T-helper 2 cell treated with Interferon-gamma antibody and Interleukin-4, amounts not matched to agents 5 μg/mL and 100 μg/mL, for 36 hours (primary cell): ENCODE data around the gene BUB1.

Experiments
- DNase-seq: peaks from one replicate; pipeline ENCODE4 v3.0.0; 2021; ENCODE audit warnings: low spot score
- H3K27ac Mint-ChIP-seq: one replicate; pipeline ENCODE4 v1.8.0; 2021; ENCODE audit warnings: mild to moderate bottlenecking, mixed read lengths
- H3K27me3 Mint-ChIP-seq: one replicate; pipeline ENCODE4 v1.8.0; 2021; ENCODE audit warnings: low read depth, mixed read lengths
- H3K36me3 Mint-ChIP-seq: one replicate; pipeline ENCODE4 v1.8.0; 2021; ENCODE audit warnings: low read depth, mixed read lengths
- H3K4me1 Mint-ChIP-seq: one replicate; pipeline ENCODE4 v1.8.0; 2021; ENCODE audit warnings: low read depth, mixed read lengths
- H3K4me3 Mint-ChIP-seq: one replicate; pipeline ENCODE4 v1.8.0; 2022; ENCODE audit warnings: mild to moderate bottlenecking, moderate library complexity, mixed read lengths
- H3K9me3 Mint-ChIP-seq: one replicate; pipeline ENCODE4 v1.8.0; 2021; ENCODE audit warnings: mixed read lengths

The BUB1 gene

GRCh38 chr2:110677530-110678456, at the start of gene BUB1:
TSS of gene BUB1 (minus strand) at chr2:110678063. CDS start at chr2:110677995, 68 bp downstream.
- DNase-seq, result peak; percentile 96
- Mint-ChIP-seq H3K36me3 (peaks cover 30% of the 10 kb centered on the region), H3K9me3 (no peaks in the 10 kb centered on the region), H3K27ac (peak within 1 kb of the TSS; percentile 97), H3K27me3 (peaks cover 3% of the 10 kb centered on the region), H3K4me3 (peak within 1 kb of the TSS; percentile 94), H3K4me1 (peaks cover 35% of the 10 kb centered on the region)

DNA sequence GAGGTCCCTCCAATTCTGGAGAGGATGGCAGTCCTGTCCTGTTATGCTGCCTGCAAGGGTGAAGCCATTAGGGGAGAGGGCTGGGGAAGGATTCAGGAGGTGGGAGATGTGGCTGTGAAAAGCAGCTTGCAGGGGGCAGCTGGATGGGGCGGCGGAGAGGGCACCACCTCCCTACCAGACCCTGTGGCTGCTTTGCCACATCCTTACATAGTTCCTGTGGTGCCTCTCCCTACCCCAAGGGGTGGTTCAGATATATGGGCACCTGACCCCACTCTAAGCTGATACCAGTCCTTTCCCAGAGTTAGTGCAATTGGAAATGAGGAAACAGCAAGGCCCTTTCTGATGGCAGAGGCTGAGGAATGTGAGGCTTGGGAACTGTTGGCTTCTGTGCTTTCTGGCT, 48.4 kb upstream of the BUB1 start:
- Mint-ChIP-seq H3K4me1 (peaks cover 8% of the 10 kb centered on the region), H3K36me3 (no peaks in the 10 kb centered on the region), H3K27me3 (peaks cover 33% of the 10 kb centered on the region), H3K9me3 (no peaks in the 10 kb centered on the region), H3K4me3 (no peak overlapping the region), H3K27ac (no peak overlapping the region)
- no peak for DNase-seq

DNA sequence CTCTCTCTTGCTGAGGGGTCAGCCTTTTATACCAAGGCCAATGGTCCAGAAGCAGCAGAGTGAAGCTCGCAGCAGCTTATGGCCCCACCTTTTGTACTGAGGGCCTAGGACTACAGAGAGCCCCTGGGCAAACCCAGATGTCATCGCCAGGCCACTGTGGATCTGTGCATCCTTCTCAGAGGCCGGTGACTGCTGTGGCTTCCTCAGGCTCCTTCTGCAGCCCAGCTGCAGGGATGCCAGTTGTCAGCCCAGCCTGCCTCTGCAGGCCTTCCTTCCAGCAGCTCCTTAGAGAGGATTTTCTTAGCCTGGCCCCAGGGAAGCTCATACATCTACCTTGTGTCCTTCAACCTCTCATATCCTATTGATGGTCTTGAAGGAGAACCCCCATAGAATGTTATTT, 48.0 kb upstream of the BUB1 start:
- Mint-ChIP-seq H3K4me1 (peaks cover 8% of the 10 kb centered on the region), H3K27ac (no peak overlapping the region), H3K27me3 (peaks cover 29% of the 10 kb centered on the region), H3K9me3 (no peaks in the 10 kb centered on the region), H3K4me3 (no peak overlapping the region), H3K36me3 (no peaks in the 10 kb centered on the region)
- no peak for DNase-seq

- Mint-ChIP-seq H3K27ac (no peak overlapping the region), H3K4me3 (no peak overlapping the region), H3K9me3 (no peaks in the 10 kb centered on the region), H3K4me1 (peaks cover 8% of the 10 kb centered on the region), H3K27me3 (peaks cover 27% of the 10 kb centered on the region), H3K36me3 (no peaks in the 10 kb centered on the region)
- no peak for DNase-seq
Observed at GRCh38 chr2:110725370-110725769, 47.5 kb upstream of the BUB1 start.

DNA sequence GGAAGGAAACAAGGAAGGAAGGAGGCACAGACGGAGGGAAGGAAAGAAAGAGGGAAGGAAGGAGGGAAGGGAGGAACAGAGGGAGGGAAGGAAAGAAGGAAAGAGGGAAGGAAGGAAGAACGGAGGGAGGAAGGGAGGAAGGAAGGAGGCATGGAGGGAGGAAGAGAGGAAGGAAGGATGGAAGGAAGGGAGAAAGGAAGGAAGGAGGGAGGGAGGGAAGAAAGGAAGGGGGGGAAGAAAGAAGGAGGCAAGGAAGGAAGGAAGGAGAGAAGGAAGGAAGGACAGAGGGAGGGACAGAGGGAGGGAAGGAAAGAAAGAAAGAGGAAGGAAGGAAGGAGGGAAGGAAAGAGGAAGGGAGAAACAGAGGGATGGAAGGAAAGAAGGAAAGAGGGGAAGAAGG, 47.0 kb upstream of the BUB1 start:
- Mint-ChIP-seq H3K36me3 (no peaks in the 10 kb centered on the region), H3K4me1 (peaks cover 8% of the 10 kb centered on the region), H3K27me3 (peaks cover 28% of the 10 kb centered on the region), H3K4me3 (no peak overlapping the region), H3K9me3 (no peaks in the 10 kb centered on the region), H3K27ac (no peak overlapping the region)
- no peak for DNase-seq

DNA sequence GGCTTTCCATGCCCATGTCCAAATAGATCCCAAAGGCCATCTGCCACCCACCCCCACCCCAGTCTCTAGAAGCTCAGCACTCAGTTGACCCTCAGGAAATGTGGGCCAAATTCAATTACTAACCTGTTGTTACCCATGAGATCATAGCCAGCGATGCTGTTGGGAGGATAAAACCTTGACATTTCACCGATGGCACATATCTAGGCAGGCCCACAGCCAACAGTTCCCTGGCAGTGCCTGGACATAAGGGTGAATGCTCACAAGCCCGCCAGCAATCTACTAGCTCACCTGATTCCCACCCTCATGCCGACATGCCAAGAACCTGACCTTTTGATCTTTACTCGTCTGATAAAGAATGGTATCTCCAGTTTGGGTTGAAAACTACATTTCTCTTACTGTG, 42.7 kb upstream of the BUB1 start:
- Mint-ChIP-seq H3K4me1 (peaks cover 10% of the 10 kb centered on the region), H3K4me3 (no peak overlapping the region), H3K27ac (no peak overlapping the region), H3K9me3 (no peaks in the 10 kb centered on the region), H3K36me3 (no peaks in the 10 kb centered on the region), H3K27me3 (peaks cover 47% of the 10 kb centered on the region)
- DNase-seq, result no peak

DNA sequence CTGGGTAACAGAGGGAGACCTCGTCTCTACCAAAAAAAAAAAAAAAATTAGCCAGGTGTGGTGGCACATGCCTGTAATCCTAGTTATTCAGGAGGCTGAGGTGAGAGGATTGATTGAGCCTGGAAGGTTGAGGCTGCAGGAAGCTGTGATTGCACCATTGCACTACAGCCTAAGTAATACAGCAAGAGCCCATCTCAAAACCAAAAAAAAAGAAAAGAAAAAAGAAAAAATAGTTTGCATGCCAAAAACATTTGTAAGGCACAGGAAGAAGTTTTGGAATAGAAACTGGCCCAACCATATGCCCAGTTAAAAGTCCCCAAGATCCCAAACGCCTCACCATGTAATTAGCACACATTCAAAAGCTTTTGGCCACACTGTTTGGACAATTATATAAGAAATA, 41.1 kb upstream of the BUB1 start:
- H3K4me1 Mint-ChIP-seq, result peaks cover 10% of the 10 kb centered on the region
- H3K27ac Mint-ChIP-seq, result no peak overlapping the region
- H3K27me3 Mint-ChIP-seq, result peaks cover 58% of the 10 kb centered on the region

DNA sequence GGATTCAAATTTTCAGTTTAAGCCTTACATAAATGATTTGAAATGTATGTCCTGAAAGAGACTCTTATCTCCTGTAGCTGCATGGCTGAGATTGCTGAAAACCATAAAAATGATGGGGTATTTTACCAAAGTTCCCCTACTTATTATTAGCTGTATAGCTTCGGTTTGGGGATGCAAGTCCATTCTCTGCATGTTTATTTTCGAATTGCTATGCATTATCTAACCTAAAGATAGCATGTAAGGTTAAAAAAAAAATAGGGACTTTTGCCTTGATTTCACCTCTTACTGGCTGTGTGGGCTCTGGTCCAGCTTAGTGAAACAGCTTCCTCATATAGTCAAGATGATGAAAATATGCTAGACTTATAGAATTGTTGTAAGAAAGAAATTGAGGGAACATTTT, 40.5 kb upstream of the BUB1 start:
- no peaks in the 10 kb centered on the region for H3K36me3 Mint-ChIP-seq
- H3K27me3 Mint-ChIP-seq, result peaks cover 57% of the 10 kb centered on the region
- peaks cover 8% of the 10 kb centered on the region for H3K4me1 Mint-ChIP-seq
- no peak for DNase-seq
- no peak overlapping the region for H3K27ac Mint-ChIP-seq
- no peak overlapping the region for H3K4me3 Mint-ChIP-seq
- no peaks in the 10 kb centered on the region for H3K9me3 Mint-ChIP-seq

More for the DNA sequence above, 41.1 kb upstream of the BUB1 start:
- Mint-ChIP-seq H3K4me3 (no peak overlapping the region), H3K9me3 (no peaks in the 10 kb centered on the region), H3K36me3 (no peaks in the 10 kb centered on the region)
- no peak for DNase-seq

DNA sequence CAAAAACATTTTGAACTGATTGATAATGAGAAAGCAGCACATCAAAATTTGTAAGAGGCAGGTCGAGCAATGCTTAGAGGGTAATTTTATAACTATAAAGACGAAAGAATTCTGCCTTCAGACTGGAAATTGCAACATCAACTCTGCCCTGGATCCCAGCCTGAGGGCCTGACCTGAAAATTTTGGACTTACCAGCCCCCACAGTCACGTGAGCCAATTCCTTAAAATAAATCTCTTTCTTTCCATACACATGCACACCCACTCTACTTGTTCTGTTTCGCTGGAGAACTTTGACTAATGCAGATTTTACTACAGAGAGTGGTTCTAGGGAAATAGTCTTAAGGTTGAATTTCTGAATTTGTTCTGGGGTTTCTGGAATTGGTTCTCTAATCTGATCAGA, 39.9 kb upstream of the BUB1 start:
- no peaks in the 10 kb centered on the region for H3K9me3 Mint-ChIP-seq
- no peaks in the 10 kb centered on the region for H3K36me3 Mint-ChIP-seq
- no peak overlapping the region for H3K4me3 Mint-ChIP-seq
- H3K4me1 Mint-ChIP-seq, result peaks cover 5% of the 10 kb centered on the region
- no peak for DNase-seq
- no peak overlapping the region for H3K27ac Mint-ChIP-seq
- H3K27me3 Mint-ChIP-seq, result peaks cover 57% of the 10 kb centered on the region

GRCh38 chr2:110716959-110717645, 39.2 kb upstream of the BUB1 start:
- H3K9me3 Mint-ChIP-seq, result no peaks in the 10 kb centered on the region
- H3K27ac Mint-ChIP-seq, result no peak overlapping the region
- H3K27me3 Mint-ChIP-seq, result peaks cover 58% of the 10 kb centered on the region
- H3K4me3 Mint-ChIP-seq, result no peak overlapping the region
- H3K36me3 Mint-ChIP-seq, result no peaks in the 10 kb centered on the region
- H3K4me1 Mint-ChIP-seq, result peaks cover 5% of the 10 kb centered on the region
- no peak for DNase-seq

DNA sequence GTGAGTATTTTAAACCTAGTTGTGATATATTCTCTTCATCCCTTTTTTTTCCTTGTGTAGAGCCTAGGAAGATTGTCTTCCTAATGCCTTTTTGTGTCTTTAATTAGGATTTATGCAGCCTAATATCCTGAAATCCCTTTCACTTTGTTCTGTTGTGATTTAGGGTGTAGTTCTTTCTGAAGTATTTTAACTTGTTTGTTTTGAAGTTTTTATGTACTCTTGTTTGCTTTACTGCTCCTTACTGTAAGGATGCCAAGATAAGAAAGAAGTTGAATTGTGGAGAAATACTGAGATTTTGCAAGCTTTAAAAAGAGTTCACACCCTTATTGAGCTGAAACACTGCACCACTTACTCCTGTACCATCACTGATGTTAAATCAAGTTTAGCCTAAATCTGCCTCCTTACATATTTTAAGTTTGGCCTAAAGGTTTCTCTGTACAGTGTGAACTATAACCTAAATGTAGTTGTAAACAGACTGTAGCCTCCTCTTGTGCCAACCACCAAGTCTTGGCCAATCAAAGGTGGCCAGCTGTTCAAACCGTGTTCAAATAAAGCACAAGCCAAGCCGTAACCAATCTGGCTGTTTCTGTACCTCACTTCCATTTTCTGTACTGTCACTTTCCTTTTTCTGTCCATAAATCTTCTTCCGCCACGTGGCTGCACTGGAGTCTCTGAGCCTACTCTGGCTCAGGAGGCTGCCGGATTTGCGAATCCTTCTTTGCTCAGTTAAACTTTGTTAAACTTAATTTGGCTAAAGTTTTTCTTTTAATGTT, 36.8 kb upstream of the BUB1 start:
- Mint-ChIP-seq H3K4me3 (no peak overlapping the region), H3K27me3 (peaks cover 58% of the 10 kb centered on the region), H3K36me3 (no peaks in the 10 kb centered on the region), H3K4me1 (peaks cover 5% of the 10 kb centered on the region), H3K9me3 (no peaks in the 10 kb centered on the region), H3K27ac (no peak overlapping the region)
- no peak for DNase-seq

DNA sequence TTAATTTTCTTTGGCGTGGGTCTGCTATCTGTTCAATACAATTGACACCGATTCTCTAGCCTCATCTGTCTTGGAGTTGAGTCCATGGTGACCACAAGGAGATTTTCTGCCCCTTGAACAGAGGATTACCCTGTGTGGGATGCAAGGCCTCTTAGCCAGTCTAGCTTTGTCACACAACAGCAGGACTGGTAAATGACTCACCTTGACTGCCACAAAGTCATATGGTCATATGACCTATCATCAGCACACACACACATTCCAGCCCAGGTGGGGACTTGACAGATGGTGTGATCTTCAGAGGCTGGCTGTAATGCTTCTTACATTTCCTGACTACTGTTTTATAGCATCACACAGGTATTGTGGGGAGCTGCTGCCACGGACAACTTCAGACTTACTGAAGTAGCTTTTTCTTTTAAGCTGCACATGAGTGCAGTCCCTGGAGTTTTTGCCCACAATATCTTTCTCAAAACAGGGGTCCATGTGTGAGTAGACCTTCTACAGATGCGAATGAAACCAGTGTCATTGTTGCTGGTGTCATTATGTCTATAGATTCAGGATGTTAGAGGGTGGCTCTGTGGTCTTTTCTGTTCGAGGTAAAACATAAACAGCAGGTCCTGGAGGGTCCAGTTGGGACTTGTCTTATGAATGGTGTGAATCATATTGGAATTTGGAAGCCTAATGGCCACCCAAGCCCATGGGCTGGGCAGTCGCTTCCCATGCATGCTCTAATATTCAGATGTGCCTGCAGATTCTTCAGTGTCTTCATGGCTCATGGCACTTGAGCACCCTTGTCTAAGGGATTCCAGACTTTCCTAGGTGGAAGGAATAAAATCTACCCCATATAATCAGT, 35.9 kb upstream of the BUB1 start:
- DNase-seq, result no peak
- H3K9me3 Mint-ChIP-seq, result no peaks in the 10 kb centered on the region
- H3K27me3 Mint-ChIP-seq, result peaks cover 58% of the 10 kb centered on the region
- no peaks in the 10 kb centered on the region for H3K36me3 Mint-ChIP-seq
- H3K27ac Mint-ChIP-seq, result no peak overlapping the region
- H3K4me3 Mint-ChIP-seq, result no peak overlapping the region
- H3K4me1 Mint-ChIP-seq, result peaks cover 5% of the 10 kb centered on the region

- no peaks in the 10 kb centered on the region for H3K9me3 Mint-ChIP-seq
- no peak for DNase-seq
- peaks cover 5% of the 10 kb centered on the region for H3K4me1 Mint-ChIP-seq
- no peak overlapping the region for H3K27ac Mint-ChIP-seq
- no peaks in the 10 kb centered on the region for H3K36me3 Mint-ChIP-seq
- H3K4me3 Mint-ChIP-seq, result no peak overlapping the region
- H3K27me3 Mint-ChIP-seq, result peaks cover 61% of the 10 kb centered on the region
Observed at GRCh38 chr2:110712737-110713136, 34.9 kb upstream of the BUB1 start.
